IMR-90 (cell line): ENCODE data around the gene C1orf159. TPM values are rescaled to one million over a fixed set of nuclear protein-coding genes. Genes with fewer than 3 reads are reported as not detected.

Source experiments
- ATAC-seq: fragments of 200-7000 bp; cut with Tn5 transposase; 2 replicates; pipeline ENCODE4 v1.9.1; 2020; ENCODE audit warnings: low read depth, mild to moderate bottlenecking, moderate library complexity
- BruUV-seq: library from RNA; stranded (reverse); fragments of 400-500 nt; replicated peaks from 2 replicates; lab custom pipeline; 2021; lab: Mats Ljungman, UMichigan
- CTCF ChIA-PET: fragments of 300-600 bp; formaldehyde crosslinking; extraction: SDS; loops from one replicate; lab custom pipeline; 2021; ENCODE audit warnings: antibody characterized with exemption; lab: Yijun Ruan, JAX
- POLR2A ChIA-PET: fragments of 300-600 bp; sonication (Branson Sonifier 250); formaldehyde crosslinking; loops from one replicate; lab custom pipeline; 2022; ENCODE audit warnings: antibody characterized with exemption; ENCODE audit not compliant: unreplicated experiment; lab: Charles Lee
- DNase-seq: peaks from one replicate; pipeline ENCODE4 v3.0.0; 2013
- H2AFZ ChIP-seq: replicated peaks from 2 replicates; pipeline ENCODE3; 2013; ENCODE audit warnings: low read length, mild to moderate bottlenecking; ENCODE audit not compliant: poor library complexity
- H2AK5ac ChIP-seq: 2 replicates; pipeline ENCODE4 v1.6.1; 2013; ENCODE audit warnings: low read depth, low read length, inconsistent platforms
- H2AK9ac ChIP-seq: replicated peaks from 2 replicates; pipeline ENCODE3; 2013; ENCODE audit warnings: mild to moderate bottlenecking, low read depth, low read length, moderate library complexity; ENCODE audit not compliant: poor library complexity
- H2BK120ac ChIP-seq: 2 replicates; pipeline ENCODE4 v1.6.1; 2013; ENCODE audit warnings: low read depth, low read length, inconsistent platforms
- H2BK15ac ChIP-seq: 3 replicates; pipeline ENCODE4 v1.6.1; 2013; ENCODE audit warnings: low read depth, low read length, inconsistent platforms
- H2BK20ac ChIP-seq: 2 replicates; pipeline ENCODE4 v1.6.1; 2013; ENCODE audit warnings: low read depth, mild to moderate bottlenecking, inconsistent platforms, low read length, moderate library complexity
- H2BK5ac ChIP-seq: 2 replicates; pipeline ENCODE4 v1.6.1; 2013; ENCODE audit warnings: mild to moderate bottlenecking, low read depth, low read length, inconsistent platforms; ENCODE audit not compliant: poor library complexity, severe bottlenecking
- H3K14ac ChIP-seq: replicated peaks from 2 replicates; pipeline ENCODE4 v1.6.1; 2013; ENCODE audit warnings: low read depth, low read length, inconsistent platforms
- H3K18ac ChIP-seq: 2 replicates; pipeline ENCODE4 v1.6.1; 2013; ENCODE audit warnings: low read depth, low read length, control low read depth
- H3K23ac ChIP-seq: 2 replicates; pipeline ENCODE4 v1.6.1; 2013; ENCODE audit warnings: low read depth, low read length, inconsistent platforms
- H3K27ac ChIP-seq: 2 replicates; pipeline ENCODE4 v1.5.1; 2013; ENCODE audit warnings: mild to moderate bottlenecking, control low read depth, low read length; ENCODE audit not compliant: insufficient read depth
- H3K27me3 ChIP-seq: 2 replicates; pipeline ENCODE4 v1.6.1; 2013; ENCODE audit warnings: low read length; ENCODE audit not compliant: control insufficient read depth, insufficient read depth
- H3K36me3 ChIP-seq: 2 replicates; pipeline ENCODE4 v1.6.1; 2013; ENCODE audit warnings: low read length, mixed read lengths; ENCODE audit not compliant: control insufficient read depth, insufficient read depth
- H3K4ac ChIP-seq: 2 replicates; pipeline ENCODE4 v1.6.1; 2013; ENCODE audit warnings: low read depth, low read length, inconsistent platforms
- H3K4me1 ChIP-seq: 2 replicates; pipeline ENCODE4 v1.6.1; 2013; ENCODE audit warnings: low read length, mixed read lengths; ENCODE audit not compliant: control insufficient read depth, insufficient read depth
- H3K4me2 ChIP-seq: 2 replicates; pipeline ENCODE4 v1.6.1; 2013; ENCODE audit warnings: low read depth, mild to moderate bottlenecking, control low read depth, low read length, moderate library complexity
- H3K4me3 ChIP-seq: 2 replicates; pipeline ENCODE4 v1.5.1; 2013; ENCODE audit warnings: low read depth, mild to moderate bottlenecking, control low read depth, low read length, moderate library complexity; ENCODE audit not compliant: insufficient read depth
- H3K56ac ChIP-seq: 2 replicates; pipeline ENCODE4 v1.6.1; 2013; ENCODE audit warnings: low read length, inconsistent platforms; ENCODE audit not compliant: insufficient read depth; ENCODE audit errors: extremely low read depth
- H3K79me1 ChIP-seq, 2 experiments: 2 replicates each; pipeline ENCODE4 v1.6.1; 2013; ENCODE audit warnings: low read length in 2 of 2, inconsistent platforms in 1 of 2, low read depth in 1 of 2
- H3K9ac ChIP-seq: 2 replicates; pipeline ENCODE4 v1.6.1; 2013; ENCODE audit warnings: low read depth, low read length, control low read depth
- H3K9me1 ChIP-seq: 2 replicates; pipeline ENCODE4 v1.6.1; 2013; ENCODE audit warnings: low read length, inconsistent platforms; ENCODE audit not compliant: insufficient read depth
- H3K9me3 ChIP-seq: 2 replicates; pipeline ENCODE4 v1.6.1; 2013; ENCODE audit warnings: low read length; ENCODE audit not compliant: control insufficient read depth, insufficient read depth
- H4K20me1 ChIP-seq: 2 replicates; pipeline ENCODE4 v1.6.1; 2013; ENCODE audit warnings: low read length, inconsistent platforms; ENCODE audit not compliant: insufficient read depth
- H4K5ac ChIP-seq: 2 replicates; pipeline ENCODE4 v1.6.1; 2013; ENCODE audit warnings: mild to moderate bottlenecking, low read depth, low read length, control low read depth
- H4K8ac ChIP-seq, 2 experiments: 2 replicates each; pipeline ENCODE4 v1.6.1; 2013; ENCODE audit warnings: low read depth in 2 of 2, low read length in 2 of 2, control low read depth in 1 of 2, inconsistent platforms in 1 of 2
- H4K91ac ChIP-seq: 2 replicates; pipeline ENCODE4 v1.6.1; 2013; ENCODE audit warnings: low read depth, low read length, inconsistent platforms; ENCODE audit not compliant: insufficient read depth
- BHLHE40 ChIP-seq: fragments of 150-350 bp; IDR thresholded peaks from 2 replicates; pipeline ENCODE4 v1.6.1; 2016; ENCODE audit warnings: mild to moderate bottlenecking, low read depth, low read length
- CEBPB ChIP-seq: IDR thresholded peaks from 2 replicates; pipeline ENCODE4 v1.6.1; 2012; ENCODE audit warnings: low read depth, low read length, improper control_type of control experiment
- CHD1 ChIP-seq: IDR thresholded peaks from 2 replicates; pipeline ENCODE4 v1.6.1; 2012; ENCODE audit warnings: low read depth, low read length, improper control_type of control experiment
- CTCF ChIP-seq: conservative IDR thresholded peaks from 2 replicates; pipeline ENCODE4 v1.5.1; 2012; ENCODE audit warnings: mild to moderate bottlenecking, low read depth, low read length, improper control_type of control experiment
- ELK1 ChIP-seq: fragments of 150-350 bp; IDR thresholded peaks from 2 replicates; pipeline ENCODE4 v1.6.1; 2016; ENCODE audit warnings: low read depth, mild to moderate bottlenecking, low read length, moderate library complexity, borderline replicate concordance
- FOS ChIP-seq: fragments of 150-350 bp; IDR thresholded peaks from 2 replicates; pipeline ENCODE4 v1.6.1; 2016; ENCODE audit warnings: low read depth, low read length
- MAFK ChIP-seq: IDR thresholded peaks from 2 replicates; pipeline ENCODE4 v1.6.1; 2012; ENCODE audit warnings: low read depth, low read length, improper control_type of control experiment
- MAZ ChIP-seq: IDR thresholded peaks from 2 replicates; pipeline ENCODE4 v1.6.1; 2012; ENCODE audit warnings: low read depth, mild to moderate bottlenecking, low read length, improper control_type of control experiment, moderate library complexity, borderline replicate concordance
- MXI1 ChIP-seq: IDR thresholded peaks from 2 replicates; pipeline ENCODE4 v1.6.1; 2012; ENCODE audit warnings: low read depth, mild to moderate bottlenecking, low read length, moderate library complexity, borderline replicate concordance
- POLR2A ChIP-seq: IDR thresholded peaks from 2 replicates; pipeline ENCODE4 v1.6.1; 2012; ENCODE audit warnings: mild to moderate bottlenecking, low read depth, low read length
- RAD21 ChIP-seq: IDR thresholded peaks from 2 replicates; pipeline ENCODE4 v1.6.1; 2012; ENCODE audit warnings: low read length, improper control_type of control experiment
- RCOR1 ChIP-seq: IDR thresholded peaks from 2 replicates; pipeline ENCODE4 v1.6.1; 2012; ENCODE audit warnings: mild to moderate bottlenecking, low read length, improper control_type of control experiment; ENCODE audit not compliant: insufficient replicate concordance
- RFX5 ChIP-seq: IDR thresholded peaks from 2 replicates; pipeline ENCODE4 v1.8.0; 2012; ENCODE audit warnings: low read depth, mild to moderate bottlenecking, low read length, moderate library complexity
- SMC3 ChIP-seq: fragments of 150-350 bp; IDR thresholded peaks from 2 replicates; pipeline ENCODE4 v1.6.1; 2016; ENCODE audit warnings: low read depth, mild to moderate bottlenecking, antibody characterized with exemption, low read length, moderate library complexity
- USF2 ChIP-seq: fragments of 150-350 bp; IDR thresholded peaks from 2 replicates; pipeline ENCODE4 v1.6.1; 2017; ENCODE audit warnings: mild to moderate bottlenecking, antibody characterized with exemption, low read length, low read depth
- WGBS, 2 experiments: methylation state at CpG; one replicate each; pipeline versions ENCODE4 v1.1.5 to v1.1.7; 2013; ENCODE audit warnings: missing lambda C conversion rate in 2 of 2; ENCODE audit not compliant: insufficient read length in 1 of 2; ENCODE audit errors: extremely low coverage in 2 of 2; 5-methylcytosine and 5-hydroxymethylcytosine counted together
- dilution Hi-C: fragments of 300-500 bp; cut with HindIII; formaldehyde crosslinking; loops from one replicate; pipeline ENCODE4 v1.14.3; 2018; ENCODE audit warnings: low sequenced_read_pairs; ENCODE audit not compliant: unreplicated experiment
- in situ Hi-C: fragments of 300-500 bp; cut with MboI; formaldehyde crosslinking; loops from 3 replicates; pipeline ENCODE4 v1.14.3; 2019; ENCODE audit warnings: low sequenced_read_pairs, inconsistent platforms, mixed read lengths
- intact Hi-C: fragments of 100-400 bp; cut with micrococcal nuclease; formaldehyde crosslinking; loops from 2 replicates; pipeline ENCODE4 v1.10.0; 2022
- polyA plus RNA-seq, 3 experiments: library from polyadenylated mRNA; depleted of rRNA; stranded (reverse); fragments of >200 nt; gene quantifications; 2 replicates each; pipeline ENCODE4 v1.2.3, GENCODE V29; 2012; ENCODE audit warnings: low replicate concordance in 1 of 3
- total RNA-seq: library from RNA; depleted of rRNA; stranded (reverse); fragments of >200 nt; gene quantifications from 2 replicates; pipeline ENCODE4 v1.2.3, GENCODE V29; 2012

C1orf159 gene
- total and polyA plus RNA-seq, 2 of the 4 experiments (the other 2 are of a cell fraction), result 2.9 to 12.6 TPM

- no peak for TF ChIP-seq MXI1
- no peak for TF ChIP-seq RAD21
- no peak for TF ChIP-seq ELK1
- no peak for TF ChIP-seq RCOR1
- no peak for TF ChIP-seq SMC3
- no peak for TF ChIP-seq RFX5
- no peak for TF ChIP-seq CHD1
- no peak for TF ChIP-seq CEBPB
- TF ChIP-seq BHLHE40, result no peak
- TF ChIP-seq POLR2A, result no peak
- no peak for TF ChIP-seq MAFK
- no peak for TF ChIP-seq FOS
- no peak for TF ChIP-seq MAZ
- no peak for TF ChIP-seq USF2
- TF ChIP-seq CTCF, result no peak
- dilution Hi-C loops, result no loop called here
- CTCF ChIA-PET, result no interaction called here
Measured at GRCh38 chr1:1101503-1101902, 14.4 kb downstream of the C1orf159 start.

More at GRCh38 chr1:1101503-1101902, 14.4 kb downstream of the C1orf159 start:
- POLR2A ChIA-PET, result no interaction called here
- BruUV-seq, result no TSS peak
- Histone ChIP-seq H2BK5ac (no peak overlapping the region), H2BK15ac (no peak overlapping the region), H2BK20ac (no peak overlapping the region), H4K8ac (no peak overlapping the region), H2AK5ac (no peak overlapping the region), H3K14ac (no peak overlapping the region), H3K36me3 (peaks cover 2% of the 10 kb centered on the region; the same call in 1 of the 2 replicates), H3K27ac (no peak overlapping the region), H3K9ac (no peak overlapping the region), H3K27me3 (no peaks in the 10 kb centered on the region), H3K4me3 (no peak overlapping the region), H3K9me1 (no peaks in the 10 kb centered on the region), H4K91ac (no peak overlapping the region), H3K56ac (no peak overlapping the region), H3K23ac (no peak overlapping the region), H3K79me1 (peaks cover 3 to 17% of the 10 kb centered on the region in 2 experiments; a peak in 1 of 4 replicates), H3K9me3 (peaks cover 5% of the 10 kb centered on the region), H3K4me2 (no peak overlapping the region), H3K18ac (no peak overlapping the region), H3K4ac (no peak overlapping the region), H4K20me1 (peaks cover 3% of the 10 kb centered on the region; the same call in 1 of the 2 replicates), H2AFZ (no peak overlapping the region), H2BK120ac (no peak overlapping the region), H4K5ac (no peak overlapping the region), H2AK9ac (no peak overlapping the region), H3K4me1 (no peaks in the 10 kb centered on the region)
- WGBS, 2 experiments, result no CpG with 5 or more reads among the region's 7 CpGs
- in situ Hi-C loops (no loop called here), intact Hi-C loops (no loop called here)
- DNase-seq (no peak), ATAC-seq (no peak)
